HEK293T (cell line): Measurements from ENCODE around the gene CLTA.
A peak's percentile ranks its signal among the peaks of the same experiment; 100 is the strongest.

Experiments used
- CTCF ChIA-PET: fragments of 350-600 bp; formaldehyde crosslinking; extraction: SDS; loops from one replicate; lab custom pipeline; 2021; ENCODE audit warnings: antibody characterized with exemption, inconsistent platforms; lab: Yijun Ruan, JAX
- POLR2A ChIA-PET: fragments of 350-600 bp; formaldehyde crosslinking; extraction: SDS; loops from one replicate; lab custom pipeline; 2020; ENCODE audit warnings: antibody characterized with exemption, inconsistent platforms; lab: Yijun Ruan, JAX
- DNase-seq: peaks from one replicate; pipeline ENCODE4 v3.0.0; 2012; ENCODE audit warnings: mixed read lengths; ENCODE audit errors: extremely low spot score
- ARNT ChIP-seq: fragments of 450-650 bp; IDR thresholded peaks from 2 replicates; pipeline ENCODE4 v1.6.1; 2017; ENCODE audit warnings: mild to moderate bottlenecking
- BHLHE40 ChIP-seq: fragments of 450-650 bp; IDR thresholded peaks from 2 replicates; pipeline ENCODE4 v1.6.1; 2016; ENCODE audit warnings: mild to moderate bottlenecking, moderate library complexity, borderline replicate concordance
- CTBP1 ChIP-seq: fragments of 450-650 bp; IDR thresholded peaks from 2 replicates; pipeline ENCODE4 v1.6.1; 2016; ENCODE audit warnings: borderline replicate concordance
- ELF4 ChIP-seq: fragments of 450-650 bp; IDR thresholded peaks from 2 replicates; pipeline ENCODE4 v1.6.1; 2017; ENCODE audit warnings: antibody characterized with exemption
- FOXA1 ChIP-seq: fragments of 450-650 bp; IDR thresholded peaks from 2 replicates; pipeline ENCODE4 v1.6.1; 2016; ENCODE audit warnings: mild to moderate bottlenecking
- FOXK2 ChIP-seq: fragments of 450-650 bp; IDR thresholded peaks from 2 replicates; pipeline ENCODE4 v1.6.1; 2016; ENCODE audit warnings: mild to moderate bottlenecking
- FOXM1 ChIP-seq: fragments of 450-650 bp; IDR thresholded peaks from 2 replicates; pipeline ENCODE4 v1.6.1; 2017; ENCODE audit warnings: mild to moderate bottlenecking, borderline replicate concordance
- HDGF ChIP-seq: fragments of 450-650 bp; IDR thresholded peaks from 2 replicates; pipeline ENCODE4 v1.6.1; 2017; ENCODE audit warnings: antibody characterized with exemption, borderline replicate concordance
- L3MBTL2 ChIP-seq: fragments of 450-650 bp; conservative IDR thresholded peaks from 2 replicates; pipeline ENCODE4 v1.6.1; 2016; ENCODE audit warnings: mild to moderate bottlenecking
- LEF1 ChIP-seq: fragments of 450-650 bp; IDR thresholded peaks from 2 replicates; pipeline ENCODE4 v1.6.1; 2017; ENCODE audit warnings: mild to moderate bottlenecking, borderline replicate concordance
- NFRKB ChIP-seq: fragments of 450-650 bp; IDR thresholded peaks from 2 replicates; pipeline ENCODE4 v1.6.1; 2016; ENCODE audit warnings: mild to moderate bottlenecking, moderate library complexity
- SP1 ChIP-seq: fragments of 450-650 bp; IDR thresholded peaks from 2 replicates; pipeline ENCODE4 v1.6.1; 2017
- SUZ12 ChIP-seq: fragments of 450-650 bp; IDR thresholded peaks from 2 replicates; pipeline ENCODE4 v1.6.1; 2016; ENCODE audit warnings: mild to moderate bottlenecking
- TARDBP ChIP-seq: fragments of 450-650 bp; IDR thresholded peaks from 2 replicates; pipeline ENCODE4 v1.6.1; 2016
- ZNF384 ChIP-seq: fragments of 450-650 bp; IDR thresholded peaks from 2 replicates; pipeline ENCODE4 v1.6.1; 2016
- TF ChIP-seq, protein P1 (sequence below): fragments of 450-650 bp; IDR thresholded peaks from 2 replicates; pipeline ENCODE4 v1.6.1; 2016

The CLTA gene, protein sequence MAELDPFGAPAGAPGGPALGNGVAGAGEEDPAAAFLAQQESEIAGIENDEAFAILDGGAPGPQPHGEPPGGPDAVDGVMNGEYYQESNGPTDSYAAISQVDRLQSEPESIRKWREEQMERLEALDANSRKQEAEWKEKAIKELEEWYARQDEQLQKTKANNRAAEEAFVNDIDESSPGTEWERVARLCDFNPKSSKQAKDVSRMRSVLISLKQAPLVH

DNA sequence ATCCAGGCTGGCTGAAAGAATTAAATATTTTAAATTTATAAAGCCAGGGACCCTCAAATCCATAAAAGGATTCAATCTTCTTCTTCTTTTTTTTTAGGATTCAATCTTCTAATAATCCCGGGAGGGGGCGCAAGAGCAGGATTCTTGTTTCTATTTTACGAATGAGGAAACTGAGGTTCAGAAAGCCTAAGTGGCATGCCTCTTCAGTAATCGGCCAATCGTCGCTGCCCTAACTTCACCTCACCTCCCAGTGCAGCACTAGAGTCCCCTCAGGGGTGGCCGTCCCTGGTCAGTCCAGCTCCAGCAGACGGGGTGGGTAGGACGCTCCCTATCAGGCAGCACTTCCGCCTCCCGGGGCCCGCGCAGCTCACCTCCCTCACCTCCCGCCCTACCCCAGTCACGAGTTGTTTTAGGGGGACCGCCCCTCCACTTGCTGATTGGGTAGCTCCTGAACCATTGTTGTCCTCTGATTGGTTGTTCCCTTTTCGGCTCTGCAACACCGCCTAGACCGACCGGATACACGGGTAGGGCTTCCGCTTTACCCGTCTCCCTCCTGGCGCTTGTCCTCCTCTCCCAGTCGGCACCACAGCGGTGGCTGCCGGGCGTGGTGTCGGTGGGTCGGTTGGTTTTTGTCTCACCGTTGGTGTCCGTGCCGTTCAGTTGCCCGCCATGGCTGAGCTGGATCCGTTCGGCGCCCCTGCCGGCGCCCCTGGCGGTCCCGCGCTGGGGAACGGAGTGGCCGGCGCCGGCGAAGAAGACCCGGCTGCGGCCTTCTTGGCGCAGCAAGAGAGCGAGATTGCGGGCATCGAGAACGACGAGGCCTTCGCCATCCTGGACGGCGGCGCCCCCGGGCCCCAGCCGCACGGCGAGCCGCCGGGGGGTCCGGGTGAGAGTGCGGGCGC, at the start of gene CLTA:
Gene CLTA, plus strand, starts transcription at position 534 of the 902 bp plus-strand sequence. Its CDS starts 136 bp downstream, at position 670.
- ChIA-PET CTCF (interaction anchor here (0.6 to 1.0 kb wide), 7 partner anchors 37 to 1950 kb away, joined by 3 to 5 read pairs (median 3); no protein-coding TSS in a partner anchor), POLR2A (interaction anchor here (0.6 to 2.2 kb wide), 17 partner anchors 11 to 376 kb away, joined by 3 to 9 read pairs (median 3); partner anchors contain the start of genes CCIN, HINT2, RECK and RNF38)
- DNase-seq: peak; percentile 98
- TF ChIP-seq SP1 (no peak), L3MBTL2 (peak; percentile 32; the same call in 1 of the 2 replicates), ARNT (no peak), FOXA1 (no peak), TARDBP (no peak), BHLHE40 (no peak), ELF4 (peak; percentile 88), NFRKB (no peak), SUZ12 (no peak), FOXK2 (no peak; the same call in 1 of the 2 replicates), FOXM1 (no peak), CTBP1 (no peak), LEF1 (no peak), ZNF384 (peak; percentile 80), HDGF (peak; percentile 84; the same call in 1 of the 2 replicates)
- TF ChIP-seq, protein P1, sequence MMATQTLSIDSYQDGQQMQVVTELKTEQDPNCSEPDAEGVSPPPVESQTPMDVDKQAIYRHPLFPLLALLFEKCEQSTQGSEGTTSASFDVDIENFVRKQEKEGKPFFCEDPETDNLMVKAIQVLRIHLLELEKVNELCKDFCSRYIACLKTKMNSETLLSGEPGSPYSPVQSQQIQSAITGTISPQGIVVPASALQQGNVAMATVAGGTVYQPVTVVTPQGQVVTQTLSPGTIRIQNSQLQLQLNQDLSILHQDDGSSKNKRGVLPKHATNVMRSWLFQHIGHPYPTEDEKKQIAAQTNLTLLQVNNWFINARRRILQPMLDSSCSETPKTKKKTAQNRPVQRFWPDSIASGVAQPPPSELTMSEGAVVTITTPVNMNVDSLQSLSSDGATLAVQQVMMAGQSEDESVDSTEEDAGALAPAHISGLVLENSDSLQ: no peak

DNA sequence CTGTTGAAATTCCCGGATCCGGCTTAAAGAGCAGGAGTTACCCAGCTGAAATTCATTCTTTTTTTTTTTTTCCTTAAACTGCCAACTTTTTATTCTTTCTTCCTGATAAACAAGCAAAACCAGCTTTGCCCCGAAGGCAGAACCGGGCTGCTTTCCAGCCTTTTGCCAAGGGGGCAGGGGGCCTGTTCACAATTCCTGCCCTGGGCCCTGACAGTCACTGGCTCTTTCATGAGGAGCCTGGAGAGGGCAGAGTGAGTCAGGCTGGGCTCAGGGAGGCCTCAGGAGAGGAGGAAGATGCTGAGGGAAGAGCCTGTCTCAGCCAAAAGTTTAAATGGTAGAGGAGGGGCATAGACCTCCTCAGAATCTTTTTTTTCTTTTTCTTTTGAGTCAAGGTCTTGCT, 49.4 kb upstream of the CLTA start:
- POLR2A ChIA-PET: no interaction called here
- TF ChIP-seq SUZ12: no peak
- no peak for TF ChIP-seq FOXK2
- TF ChIP-seq ARNT: no peak
- no peak for TF ChIP-seq CTBP1
- TF ChIP-seq HDGF: no peak
- TF ChIP-seq, protein P1: no peak
- no peak for TF ChIP-seq ELF4
- CTCF ChIA-PET: no interaction called here
- no peak for DNase-seq

DNA sequence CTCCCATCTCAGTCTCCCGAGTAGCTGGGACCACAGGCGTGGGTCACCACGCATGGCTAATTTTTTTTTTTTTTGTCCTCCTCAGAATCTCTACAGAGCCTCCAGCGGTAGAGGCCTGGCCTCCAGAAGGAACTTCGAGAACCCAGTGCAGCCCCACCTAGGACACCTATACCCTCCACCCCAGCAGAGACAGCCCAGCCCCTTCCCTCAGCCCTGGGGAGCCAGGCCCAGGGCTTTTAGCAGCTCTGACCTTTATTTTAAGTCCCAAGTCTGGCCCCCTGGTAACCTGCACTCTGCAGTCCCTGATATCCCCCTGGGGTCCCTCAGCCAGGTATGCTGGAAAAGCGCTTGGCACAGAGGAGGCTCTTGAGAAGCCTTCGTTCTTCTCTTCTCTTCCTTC, 49.0 kb upstream of the CLTA start:
- POLR2A ChIA-PET: no interaction called here
- DNase-seq: no peak
- CTCF ChIA-PET: no interaction called here
- TF ChIP-seq TARDBP (no peak), HDGF (no peak), L3MBTL2 (no peak)
- TF ChIP-seq, protein P1: no peak

DNA sequence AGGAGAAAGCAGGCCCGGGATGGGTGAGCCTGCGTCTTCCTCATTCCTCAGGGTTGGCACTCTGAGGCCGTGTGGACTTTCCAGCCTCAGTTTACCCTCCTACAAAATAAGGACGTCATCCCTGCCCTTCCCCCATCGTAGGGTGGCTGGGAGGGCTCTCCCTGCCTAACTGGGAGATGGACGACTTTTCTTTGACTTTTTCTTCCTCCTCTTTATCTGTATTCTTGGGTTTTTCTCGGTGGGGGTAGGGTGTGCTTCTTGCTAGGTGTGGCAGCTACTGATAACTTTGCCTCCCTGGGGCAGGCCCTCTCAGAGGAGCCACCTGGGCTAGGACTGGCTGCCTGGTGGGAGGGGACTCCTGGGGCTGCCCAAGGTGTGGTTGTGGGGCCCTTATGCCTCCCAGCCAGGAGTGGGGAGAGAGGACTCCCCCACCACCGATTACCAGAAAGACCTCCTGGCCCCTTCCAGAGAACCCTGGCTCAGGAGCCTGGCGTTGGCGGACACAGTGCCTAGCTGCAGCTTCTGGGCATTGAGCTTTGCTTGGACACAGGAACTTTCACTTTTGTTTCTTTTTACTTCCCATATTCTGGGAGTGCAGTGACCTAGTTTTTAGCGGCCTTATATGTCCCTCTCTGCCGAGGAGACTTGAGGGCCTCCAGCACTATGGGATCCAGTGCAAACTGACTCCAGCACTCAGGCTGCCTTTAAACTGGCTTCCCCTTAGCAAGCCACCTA, 48.0 kb upstream of the CLTA start:
- TF ChIP-seq TARDBP (no peak), BHLHE40 (no peak), LEF1 (no peak), SUZ12 (no peak), FOXM1 (no peak), FOXA1 (no peak), NFRKB (no peak), CTBP1 (no peak), ARNT (no peak), FOXK2 (no peak), L3MBTL2 (no peak), ELF4 (no peak), HDGF (no peak), ZNF384 (no peak), SP1 (no peak)
- TF ChIP-seq, protein P1: no peak
- no peak for DNase-seq
- POLR2A ChIA-PET: no interaction called here
- CTCF ChIA-PET: no interaction called here

DNA sequence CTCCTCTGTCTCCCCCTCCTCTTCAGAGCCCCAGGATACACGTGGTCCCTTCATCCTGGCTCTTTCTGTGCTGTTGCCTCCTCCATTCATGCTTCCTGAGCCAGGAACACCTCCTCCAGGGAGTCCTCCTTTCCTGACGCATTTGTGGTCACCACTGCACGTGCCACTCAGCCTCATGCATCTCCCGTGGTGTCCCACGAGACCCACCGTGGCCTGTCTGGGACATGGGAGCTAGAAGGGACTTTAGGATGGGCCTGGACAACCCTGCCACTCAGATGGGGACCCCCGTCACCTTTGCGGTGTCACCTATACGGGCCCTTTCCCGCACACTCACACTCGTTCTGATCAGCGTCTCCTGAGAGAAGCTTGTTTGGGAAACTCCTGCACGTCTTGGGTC, 47.5 kb upstream of the CLTA start:
- POLR2A ChIA-PET: no interaction called here
- no peak for TF ChIP-seq ELF4
- TF ChIP-seq, protein P1: no peak
- TF ChIP-seq ZNF384: no peak
- no peak for TF ChIP-seq NFRKB
- no peak for TF ChIP-seq L3MBTL2
- CTCF ChIA-PET: no interaction called here
- no peak for DNase-seq
